Measurements from ENCODE around the gene RYR2.

RYR2 gene

GRCh38 chr1:237712082-237712481 lies 670.1 kb downstream of the RYR2 start:
- no peaks in the 10 kb centered on the region for H3K4me1 Mint-ChIP-seq
- H3K36me3 Mint-ChIP-seq, result no peaks in the 10 kb centered on the region
- ATAC-seq, result peak; percentile 24
- H3K4me3 Mint-ChIP-seq, result no peak overlapping the region
- no peaks in the 10 kb centered on the region for H3K27me3 Mint-ChIP-seq
- H3K9me3 Mint-ChIP-seq, result peaks cover 5% of the 10 kb centered on the region
- no peak overlapping the region for H3K27ac Mint-ChIP-seq

GRCh38 chr1:237712586-237713157 lies 670.7 kb downstream of the RYR2 start:
- no peak for ATAC-seq
- Mint-ChIP-seq H3K27me3 (no peaks in the 10 kb centered on the region), H3K4me1 (no peaks in the 10 kb centered on the region), H3K27ac (no peak overlapping the region), H3K9me3 (peaks cover 5% of the 10 kb centered on the region), H3K36me3 (no peaks in the 10 kb centered on the region), H3K4me3 (no peak overlapping the region)

- Mint-ChIP-seq H3K36me3 (no peaks in the 10 kb centered on the region), H3K27me3 (no peaks in the 10 kb centered on the region), H3K9me3 (peaks cover 7% of the 10 kb centered on the region), H3K4me3 (no peak overlapping the region), H3K4me1 (no peaks in the 10 kb centered on the region), H3K27ac (no peak overlapping the region)
- ATAC-seq, result no peak
These were observed 671.9 kb downstream of the RYR2 start for GRCh38 chr1:237713916-237714315.

GRCh38 chr1:237717106-237717505 lies 675.1 kb downstream of the RYR2 start:
- no peak overlapping the region for H3K4me3 Mint-ChIP-seq
- no peaks in the 10 kb centered on the region for H3K27me3 Mint-ChIP-seq
- H3K4me1 Mint-ChIP-seq, result no peaks in the 10 kb centered on the region
- H3K27ac Mint-ChIP-seq, result no peak overlapping the region
- peaks cover 12% of the 10 kb centered on the region for H3K9me3 Mint-ChIP-seq
- no peaks in the 10 kb centered on the region for H3K36me3 Mint-ChIP-seq
- ATAC-seq, result no peak

GRCh38 chr1:237730826-237731350 lies 688.9 kb downstream of the RYR2 start:
- Mint-ChIP-seq H3K27ac (no peak overlapping the region), H3K27me3 (no peaks in the 10 kb centered on the region), H3K36me3 (no peaks in the 10 kb centered on the region), H3K4me1 (no peaks in the 10 kb centered on the region), H3K4me3 (no peak overlapping the region), H3K9me3 (peaks cover 3% of the 10 kb centered on the region)
- no peak for ATAC-seq

- H3K4me3 Mint-ChIP-seq, result no peak overlapping the region
- no peaks in the 10 kb centered on the region for H3K36me3 Mint-ChIP-seq
- no peak overlapping the region for H3K27ac Mint-ChIP-seq
- H3K27me3 Mint-ChIP-seq, result no peaks in the 10 kb centered on the region
- H3K9me3 Mint-ChIP-seq, result peaks cover 3% of the 10 kb centered on the region
- no peaks in the 10 kb centered on the region for H3K4me1 Mint-ChIP-seq
- no peak for ATAC-seq
These were observed 690.7 kb downstream of the RYR2 start for GRCh38 chr1:237732657-237733056.

- Mint-ChIP-seq H3K4me1 (no peaks in the 10 kb centered on the region), H3K27ac (no peak overlapping the region), H3K9me3 (no peaks in the 10 kb centered on the region), H3K36me3 (no peaks in the 10 kb centered on the region), H3K27me3 (no peaks in the 10 kb centered on the region), H3K4me3 (no peak overlapping the region)
- peak; percentile 12 for ATAC-seq
These were observed 694.5 kb downstream of the RYR2 start for GRCh38 chr1:237736372-237737029.

GRCh38 chr1:237737448-237737847 lies 695.5 kb downstream of the RYR2 start:
- no peak overlapping the region for H3K4me3 Mint-ChIP-seq
- no peak for ATAC-seq
- H3K9me3 Mint-ChIP-seq, result no peaks in the 10 kb centered on the region
- H3K4me1 Mint-ChIP-seq, result no peaks in the 10 kb centered on the region
- H3K27me3 Mint-ChIP-seq, result no peaks in the 10 kb centered on the region
- no peaks in the 10 kb centered on the region for H3K36me3 Mint-ChIP-seq
- H3K27ac Mint-ChIP-seq, result no peak overlapping the region

- ATAC-seq, result no peak
- H3K36me3 Mint-ChIP-seq, result no peaks in the 10 kb centered on the region
- no peaks in the 10 kb centered on the region for H3K4me1 Mint-ChIP-seq
- no peaks in the 10 kb centered on the region for H3K27me3 Mint-ChIP-seq
- H3K9me3 Mint-ChIP-seq, result no peaks in the 10 kb centered on the region
- H3K27ac Mint-ChIP-seq, result no peak overlapping the region
- H3K4me3 Mint-ChIP-seq, result no peak overlapping the region
These were observed 696.1 kb downstream of the RYR2 start for GRCh38 chr1:237737938-237738610.

- Mint-ChIP-seq H3K4me3 (no peak overlapping the region), H3K9me3 (no peaks in the 10 kb centered on the region), H3K36me3 (no peaks in the 10 kb centered on the region), H3K4me1 (no peaks in the 10 kb centered on the region), H3K27me3 (no peaks in the 10 kb centered on the region), H3K27ac (no peak overlapping the region)
- no peak for ATAC-seq
These were observed 698.9 kb downstream of the RYR2 start for GRCh38 chr1:237740846-237741245.

GRCh38 chr1:237745545-237745944 lies 703.6 kb downstream of the RYR2 start:
- H3K27me3 Mint-ChIP-seq, result no peaks in the 10 kb centered on the region
- no peaks in the 10 kb centered on the region for H3K4me1 Mint-ChIP-seq
- ATAC-seq, result no peak
- H3K9me3 Mint-ChIP-seq, result no peaks in the 10 kb centered on the region
- no peak overlapping the region for H3K4me3 Mint-ChIP-seq
- H3K36me3 Mint-ChIP-seq, result no peaks in the 10 kb centered on the region
- H3K27ac Mint-ChIP-seq, result no peak overlapping the region

- Mint-ChIP-seq H3K4me3 (no peak overlapping the region), H3K27me3 (no peaks in the 10 kb centered on the region), H3K36me3 (no peaks in the 10 kb centered on the region), H3K27ac (no peak overlapping the region), H3K4me1 (no peaks in the 10 kb centered on the region), H3K9me3 (no peaks in the 10 kb centered on the region)
- peak; percentile 16 for ATAC-seq
These were observed 706.4 kb downstream of the RYR2 start for GRCh38 chr1:237748171-237748960.

GRCh38 chr1:237749122-237749521 lies 707.1 kb downstream of the RYR2 start:
- ATAC-seq, result no peak
- Mint-ChIP-seq H3K4me3 (no peak overlapping the region), H3K9me3 (no peaks in the 10 kb centered on the region), H3K4me1 (no peaks in the 10 kb centered on the region), H3K36me3 (no peaks in the 10 kb centered on the region), H3K27me3 (no peaks in the 10 kb centered on the region), H3K27ac (no peak overlapping the region)

- H3K4me1 Mint-ChIP-seq, result no peaks in the 10 kb centered on the region
- no peak overlapping the region for H3K27ac Mint-ChIP-seq
- H3K36me3 Mint-ChIP-seq, result no peaks in the 10 kb centered on the region
- H3K9me3 Mint-ChIP-seq, result peaks cover 8% of the 10 kb centered on the region
- ATAC-seq, result no peak
- H3K27me3 Mint-ChIP-seq, result no peaks in the 10 kb centered on the region
- no peak overlapping the region for H3K4me3 Mint-ChIP-seq
These were observed 709.1 kb downstream of the RYR2 start for GRCh38 chr1:237751090-237751489.

GRCh38 chr1:237754627-237755026 lies 712.6 kb downstream of the RYR2 start:
- ATAC-seq, result no peak
- Mint-ChIP-seq H3K36me3 (no peaks in the 10 kb centered on the region), H3K9me3 (peaks cover 8% of the 10 kb centered on the region), H3K27ac (no peak overlapping the region), H3K4me1 (no peaks in the 10 kb centered on the region), H3K27me3 (no peaks in the 10 kb centered on the region), H3K4me3 (no peak overlapping the region)
